HepG2 (cell line): ENCODE results near the gene CLEC2A. TPM values are rescaled to one million over a fixed set of nuclear protein-coding genes. Genes with fewer than 3 reads are reported as not detected.

Experiments used
- ATAC-seq: fragments of 200-7000 bp; cut with Tn5 transposase; 3 replicates; pipeline ENCODE4 v1.9.1; 2020; ENCODE audit warnings: mild to moderate bottlenecking, moderate library complexity
- BruUV-seq: library from RNA; stranded (reverse); fragments of 400-500 nt; replicated peaks from 2 replicates; lab custom pipeline; 2021; lab: Mats Ljungman, UMichigan
- CTCF ChIA-PET: fragments of 300-600 bp; formaldehyde crosslinking; extraction: SDS; loops from one replicate; lab custom pipeline; 2021; ENCODE audit warnings: low total read pairs, inconsistent platforms, low intra/inter-chr PET ratio; lab: Yijun Ruan, JAX
- POLR2A ChIA-PET: fragments of 350-600 bp; sonication (Branson Sonifier 250); formaldehyde crosslinking; loops from one replicate; lab custom pipeline; 2020; ENCODE audit warnings: antibody characterized with exemption, inconsistent platforms; lab: Yijun Ruan, JAX
- DNase-seq: peaks from one replicate; pipeline ENCODE4 v3.0.0-alpha.2; 2015; ENCODE audit warnings: low spot score
- FAIRE-seq: peaks from 3 replicates; lab custom pipeline; 2011; peaks lifted over from hg19 to GRCh38; lab: Jason Lieb, UNC
- H2AFZ ChIP-seq: one replicate; pipeline ENCODE4 v1.6.1; 2011; ENCODE audit warnings: low read length, inconsistent platforms
- H3K27ac ChIP-seq: fragments of 300-600 bp; 3 replicates; pipeline ENCODE4 v1.8.0; 2011; ENCODE audit warnings: mixed run types, mild to moderate bottlenecking, mixed read lengths, low read length, inconsistent platforms; ENCODE audit not compliant: insufficient read depth; ENCODE audit errors: extremely low read length
- H3K27me3 ChIP-seq, 2 experiments: fragments of 200-600 bp in 1 of 2; 2 replicates in 1 of 2; 3 replicates in 1 of 2; pipeline versions ENCODE4 v1.6.0 to v1.8.0; 2011; ENCODE audit warnings: low read length in 2 of 2, mild to moderate bottlenecking in 2 of 2, moderate library complexity in 2 of 2, inconsistent platforms in 1 of 2; ENCODE audit not compliant: insufficient read depth in 2 of 2, control insufficient read depth in 1 of 2
- H3K36me3 ChIP-seq, 2 experiments: fragments of 200-600 bp in 1 of 2; replicated peaks in 1 of 2; 2 replicates in 1 of 2; 3 replicates in 1 of 2; pipeline versions ENCODE4 v1.5.1 to v1.8.0; 2011; ENCODE audit warnings: low read length in 2 of 2, inconsistent platforms in 1 of 2; ENCODE audit not compliant: insufficient read depth in 2 of 2, control insufficient read depth in 1 of 2
- H3K4me1 ChIP-seq: 2 replicates; pipeline ENCODE4 v1.5.1; 2012; ENCODE audit warnings: low read length, inconsistent platforms; ENCODE audit not compliant: insufficient read depth
- H3K4me2 ChIP-seq: 2 replicates; pipeline ENCODE4 v1.6.0; 2011; ENCODE audit warnings: low read depth, low read length, inconsistent platforms
- H3K4me3 ChIP-seq, 3 experiments: fragments of 200-600 bp in 1 of 3; sonication (generic), shearing (Covaris generic) in 1 of 3; replicated peaks in 1 of 3; 2 replicates each; pipeline ENCODE4 v1.5.1; 2011 to 2016; ENCODE audit warnings: low read length in 3 of 3, inconsistent platforms in 2 of 3, low read depth in 2 of 3, mild to moderate bottlenecking in 2 of 3, control low read depth in 1 of 3, mixed read lengths in 1 of 3; ENCODE audit not compliant: insufficient read depth in 1 of 3
- H3K79me2 ChIP-seq: one replicate; pipeline ENCODE4 v1.6.1; 2011; ENCODE audit warnings: low read length, inconsistent platforms; ENCODE audit not compliant: insufficient read depth
- H3K9ac ChIP-seq: 2 replicates; pipeline ENCODE4 v1.6.0; 2011; ENCODE audit warnings: mild to moderate bottlenecking, low read depth, low read length, inconsistent platforms; ENCODE audit not compliant: insufficient read depth
- H3K9me3 ChIP-seq: 2 replicates; pipeline ENCODE4 v1.5.1; 2012; ENCODE audit warnings: mild to moderate bottlenecking, low read length
- H4K20me1 ChIP-seq: 2 replicates; pipeline ENCODE4 v1.6.0; 2011; ENCODE audit warnings: inconsistent platforms, mild to moderate bottlenecking, low read length, moderate library complexity; ENCODE audit not compliant: insufficient read depth
- ZNF234 ChIP-seq: sonication (generic); formaldehyde crosslinking; conservative IDR thresholded peaks from 2 replicates; pipeline ENCODE4 v1.5.1; 2020; ENCODE audit warnings: mild to moderate bottlenecking, missing genetic modification reagents
- in situ Hi-C: cut with HindIII; loops from 2 replicates; pipeline ENCODE4 v1.10.0; 2017; ENCODE audit warnings: low pct_unique_long_range_greater_than_20kb; ENCODE audit not compliant: extremely low pct_ligation_motif_present
- intact Hi-C: fragments of 100-400 bp; cut with micrococcal nuclease; formaldehyde crosslinking; loops from one replicate; pipeline ENCODE4 v1.10.0; 2022; ENCODE audit not compliant: unreplicated experiment
- polyA plus RNA-seq, 8 experiments: library from polyadenylated mRNA; depleted of rRNA in 3 of 8; stranded (reverse) in 7 of 8; unstranded in 1 of 8; fragments of >200 nt; fragmentation: Illumina TruSeq in 4 of 8; extraction: Trizol in 4 of 8; gene quantifications; 2 replicates each; pipeline versions ENCODE4 v1.2.1 to v1.2.3, GENCODE V29; 2011 to 2016; ENCODE audit warnings: low read depth in 4 of 8, missing spikeins in 1 of 8, mixed read lengths in 1 of 8; ENCODE audit not compliant: insufficient read depth in 1 of 8
- total RNA-seq, 5 experiments: library from RNA; depleted of rRNA; stranded (reverse); fragments of >200 nt; fragmentation: Illumina TruSeq; extraction: Trizol; gene quantifications; 2 replicates each; pipeline ENCODE4 v1.2.3, GENCODE V29; 2016; ENCODE audit warnings: low read depth in 1 of 5
- TF ChIP-seq, protein P1 (sequence below): sonication (generic); formaldehyde crosslinking; IDR thresholded peaks from 2 replicates; pipeline ENCODE4 v1.5.1; 2020; ENCODE audit warnings: missing genetic modification reagents, mild to moderate bottlenecking, borderline replicate concordance
- TF ChIP-seq, protein P2 (sequence below): fragments of 450-650 bp; IDR thresholded peaks from 2 replicates; pipeline ENCODE4 v1.6.1; 2017

The CLEC2A gene
- total and polyA plus RNA-seq, 2 of the 13 experiments (the other 11 are each of a cell fraction or from before 2014, with no cell fraction given), result not detected

DNA sequence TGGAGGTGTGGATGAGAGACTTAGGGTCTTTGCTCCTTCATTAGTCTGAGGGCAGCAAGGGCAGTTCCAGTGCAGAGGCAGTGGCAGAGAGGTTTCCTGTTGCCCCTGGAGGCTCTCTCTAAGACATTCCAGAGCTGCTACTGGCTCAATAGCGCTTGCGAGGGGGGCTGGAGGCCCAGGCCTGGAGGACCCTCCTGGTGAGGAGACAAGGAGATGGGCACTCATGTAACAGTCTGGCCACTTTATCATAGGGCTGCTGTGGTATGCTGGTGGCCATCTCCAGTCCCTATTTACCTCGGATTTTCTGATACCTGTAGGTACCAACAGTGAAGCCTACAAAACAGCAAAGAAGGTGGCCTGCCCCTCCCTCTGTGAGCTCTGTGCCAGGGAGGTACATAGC is 12.7 kb downstream of the CLEC2A start (continued):
- TF ChIP-seq, protein P1, sequence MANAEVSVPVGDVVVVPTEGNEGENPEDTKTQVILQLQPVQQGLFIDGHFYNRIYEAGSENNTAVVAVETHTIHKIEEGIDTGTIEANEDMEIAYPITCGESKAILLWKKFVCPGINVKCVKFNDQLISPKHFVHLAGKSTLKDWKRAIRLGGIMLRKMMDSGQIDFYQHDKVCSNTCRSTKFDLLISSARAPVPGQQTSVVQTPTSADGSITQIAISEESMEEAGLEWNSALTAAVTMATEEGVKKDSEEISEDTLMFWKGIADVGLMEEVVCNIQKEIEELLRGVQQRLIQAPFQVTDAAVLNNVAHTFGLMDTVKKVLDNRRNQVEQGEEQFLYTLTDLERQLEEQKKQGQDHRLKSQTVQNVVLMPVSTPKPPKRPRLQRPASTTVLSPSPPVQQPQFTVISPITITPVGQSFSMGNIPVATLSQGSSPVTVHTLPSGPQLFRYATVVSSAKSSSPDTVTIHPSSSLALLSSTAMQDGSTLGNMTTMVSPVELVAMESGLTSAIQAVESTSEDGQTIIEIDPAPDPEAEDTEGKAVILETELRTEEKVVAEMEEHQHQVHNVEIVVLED (CRISPR knock-in tag), result no peak
- TF ChIP-seq ZNF234 (CRISPR knock-in tag), result no peak

DNA sequence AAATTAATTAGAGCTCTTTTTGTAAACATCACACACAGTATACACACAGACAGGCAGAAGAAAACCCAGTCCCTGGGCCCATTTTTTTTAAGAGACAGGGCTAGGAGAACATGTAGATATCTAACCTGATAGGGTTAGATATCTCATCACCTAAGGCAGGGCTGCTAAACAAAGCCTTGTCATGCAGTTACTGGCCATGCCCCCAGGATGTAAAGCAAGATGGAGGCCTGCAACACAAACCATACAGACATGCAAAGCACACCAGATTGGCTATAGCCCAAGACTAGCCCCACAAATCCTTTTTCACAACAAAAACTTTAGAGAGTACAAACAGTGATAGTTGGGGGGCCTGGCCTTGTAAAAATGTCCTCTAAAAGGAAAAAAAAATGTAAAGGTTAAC is 20.5 kb downstream of the CLEC2A start:
- Histone ChIP-seq H3K9me3 (peaks cover 32% of the 10 kb centered on the region), H3K79me2 (no peaks in the 10 kb centered on the region), H3K4me3 (no peak overlapping the region), H3K27ac (no peak overlapping the region), H3K4me1 (no peaks in the 10 kb centered on the region), H4K20me1 (no peaks in the 10 kb centered on the region), H3K9ac (no peak overlapping the region), H3K4me2 (no peak overlapping the region), H2AFZ (no peak overlapping the region), H3K27me3 (peaks cover 0 to 7% of the 10 kb centered on the region in 2 experiments; a peak in 2 of 5 replicates), H3K36me3 (no peaks in the 10 kb centered on the region)
- CTCF ChIA-PET, result no interaction called here
- intact Hi-C loops, result no loop called here
- TF ChIP-seq, protein P2, sequence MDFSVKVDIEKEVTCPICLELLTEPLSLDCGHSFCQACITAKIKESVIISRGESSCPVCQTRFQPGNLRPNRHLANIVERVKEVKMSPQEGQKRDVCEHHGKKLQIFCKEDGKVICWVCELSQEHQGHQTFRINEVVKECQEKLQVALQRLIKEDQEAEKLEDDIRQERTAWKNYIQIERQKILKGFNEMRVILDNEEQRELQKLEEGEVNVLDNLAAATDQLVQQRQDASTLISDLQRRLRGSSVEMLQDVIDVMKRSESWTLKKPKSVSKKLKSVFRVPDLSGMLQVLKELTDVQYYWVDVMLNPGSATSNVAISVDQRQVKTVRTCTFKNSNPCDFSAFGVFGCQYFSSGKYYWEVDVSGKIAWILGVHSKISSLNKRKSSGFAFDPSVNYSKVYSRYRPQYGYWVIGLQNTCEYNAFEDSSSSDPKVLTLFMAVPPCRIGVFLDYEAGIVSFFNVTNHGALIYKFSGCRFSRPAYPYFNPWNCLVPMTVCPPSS, result no peak
- DNase-seq (no peak), FAIRE-seq (no peak), ATAC-seq (no peak)
- POLR2A ChIA-PET, result no interaction called here
- BruUV-seq, result no TSS peak
- in situ Hi-C loops, result no loop called here
